SK-N-SH treated with all-trans-retinoic acid at 6 μM for 48 hours (cell line): Measurements from ENCODE around the gene CGREF1.
"Not testable (repeated sequence)": the region's sequence is repeated elsewhere in the genome, so short reads cannot be mapped to it uniquely, and the experiment has no call there.

Experiments
- ATAC-seq: fragments of 200-7000 bp; cut with Tn5 transposase; 3 replicates; pipeline ENCODE4 v1.9.1; 2020; ENCODE audit warnings: mild to moderate bottlenecking, moderate library complexity
- BACH2 ChIP-seq: fragments of 250-450 bp; sonication (Bioruptor Pico); IDR thresholded peaks from 2 replicates; pipeline ENCODE4 v1.9.0; 2021; ENCODE audit warnings: mild to moderate bottlenecking, borderline replicate concordance
- CSDC2 ChIP-seq: fragments of 250-450 bp; sonication (Bioruptor Pico); IDR thresholded peaks from 2 replicates; pipeline ENCODE4 v1.5.0; 2020; ENCODE audit warnings: mild to moderate bottlenecking, moderate library complexity
- CSRNP3 ChIP-seq: fragments of 250-450 bp; sonication (Bioruptor Pico); IDR thresholded peaks from 2 replicates; pipeline ENCODE4 v1.5.1; 2021; ENCODE audit warnings: mild to moderate bottlenecking, moderate library complexity
- GLIS3 ChIP-seq: fragments of 250-450 bp; sonication (Bioruptor Pico); IDR thresholded peaks from 2 replicates; pipeline ENCODE4 v1.5.0; 2020; ENCODE audit warnings: mild to moderate bottlenecking, moderate library complexity
- ISL1 ChIP-seq: fragments of 250-450 bp; sonication (Bioruptor Pico); IDR thresholded peaks from 2 replicates; pipeline ENCODE4 v2.1.2; 2022; ENCODE audit warnings: mild to moderate bottlenecking, moderate library complexity
- OSR1 ChIP-seq: fragments of 250-450 bp; sonication (Bioruptor Pico); IDR thresholded peaks from 2 replicates; pipeline ENCODE4 v1.8.0; 2022; ENCODE audit warnings: moderate library complexity, mild to moderate bottlenecking, inconsistent platforms
- RARB ChIP-seq: fragments of 250-450 bp; sonication (Bioruptor Pico); IDR thresholded peaks from 2 replicates; pipeline ENCODE4 v1.8.0; 2021; ENCODE audit warnings: mild to moderate bottlenecking, moderate library complexity
- SNAI2 ChIP-seq: fragments of 250-450 bp; sonication (Bioruptor Pico); IDR thresholded peaks from 2 replicates; pipeline ENCODE4 v1.5.0; 2020; ENCODE audit warnings: mild to moderate bottlenecking, moderate library complexity
- TCF4 ChIP-seq: fragments of 250-450 bp; sonication (Bioruptor Pico); IDR thresholded peaks from 2 replicates; pipeline ENCODE4 v1.8.0; 2021; ENCODE audit warnings: mild to moderate bottlenecking, moderate library complexity, borderline replicate concordance
- TOX ChIP-seq: fragments of 250-450 bp; sonication (Bioruptor Pico); IDR thresholded peaks from 2 replicates; pipeline ENCODE4 v1.8.0; 2021; ENCODE audit warnings: mild to moderate bottlenecking, moderate library complexity, borderline replicate concordance
- ZC3H10 ChIP-seq: fragments of 250-450 bp; sonication (Bioruptor Pico); IDR thresholded peaks from 2 replicates; pipeline ENCODE4 v1.5.1; 2021; ENCODE audit warnings: mild to moderate bottlenecking, moderate library complexity
- ZFP3 ChIP-seq: fragments of 250-450 bp; sonication (Bioruptor Pico); IDR thresholded peaks from 2 replicates; pipeline ENCODE4 v1.5.0; 2020; ENCODE audit warnings: mild to moderate bottlenecking, moderate library complexity
- ZFP30 ChIP-seq: fragments of 450-650 bp; formaldehyde crosslinking; IDR thresholded peaks from 2 replicates; pipeline ENCODE4 v1.5.0; 2022; ENCODE audit warnings: mild to moderate bottlenecking, moderate library complexity
- ZNF565 ChIP-seq: fragments of 450-650 bp; formaldehyde crosslinking; conservative IDR thresholded peaks from 2 replicates; pipeline ENCODE4 v1.5.0; 2020; ENCODE audit warnings: low read depth, mild to moderate bottlenecking, moderate library complexity
- ZNF70 ChIP-seq: fragments of 450-650 bp; formaldehyde crosslinking; IDR thresholded peaks from 2 replicates; pipeline ENCODE4 v1.5.0; 2020; ENCODE audit warnings: mild to moderate bottlenecking, moderate library complexity
- ZNF8 ChIP-seq: fragments of 450-650 bp; formaldehyde crosslinking; IDR thresholded peaks from 2 replicates; pipeline ENCODE4 v1.5.0; 2020; ENCODE audit warnings: mild to moderate bottlenecking, moderate library complexity
- TF ChIP-seq, protein P1 (sequence below): fragments of 250-450 bp; sonication (Bioruptor Pico); IDR thresholded peaks from 2 replicates; pipeline ENCODE4 v1.8.0; 2020; ENCODE audit warnings: mild to moderate bottlenecking, moderate library complexity, borderline replicate concordance
- TF ChIP-seq, protein P2 (sequence below): fragments of 250-450 bp; sonication (Bioruptor Pico); IDR thresholded peaks from 2 replicates; pipeline ENCODE4 v1.8.0; 2021; ENCODE audit warnings: low read depth, mild to moderate bottlenecking, moderate library complexity, borderline replicate concordance
- TF ChIP-seq, protein P3 (sequence below): fragments of 250-450 bp; sonication (Bioruptor Pico); IDR thresholded peaks from 2 replicates; pipeline ENCODE4 v1.5.0; 2020; ENCODE audit warnings: mild to moderate bottlenecking, moderate library complexity

The CGREF1 gene

GRCh38 chr2:27119330-27119670 is 372 bp upstream of the CGREF1 start:
- not testable (repeated sequence) for ATAC-seq

- no peak for TF ChIP-seq ZFP3 (CRISPR knock-in tag)
- TF ChIP-seq TCF4 (CRISPR knock-in tag), result no peak
- no peak for TF ChIP-seq CSRNP3 (CRISPR knock-in tag)
- TF ChIP-seq ZNF70 (CRISPR knock-in tag), result no peak
- TF ChIP-seq ISL1 (CRISPR knock-in tag), result no peak
- TF ChIP-seq TOX (CRISPR knock-in tag), result no peak
- peak; percentile 30 for ATAC-seq
These were observed 868 bp downstream of the CGREF1 start for GRCh38 chr2:27117995-27118524.

DNA sequence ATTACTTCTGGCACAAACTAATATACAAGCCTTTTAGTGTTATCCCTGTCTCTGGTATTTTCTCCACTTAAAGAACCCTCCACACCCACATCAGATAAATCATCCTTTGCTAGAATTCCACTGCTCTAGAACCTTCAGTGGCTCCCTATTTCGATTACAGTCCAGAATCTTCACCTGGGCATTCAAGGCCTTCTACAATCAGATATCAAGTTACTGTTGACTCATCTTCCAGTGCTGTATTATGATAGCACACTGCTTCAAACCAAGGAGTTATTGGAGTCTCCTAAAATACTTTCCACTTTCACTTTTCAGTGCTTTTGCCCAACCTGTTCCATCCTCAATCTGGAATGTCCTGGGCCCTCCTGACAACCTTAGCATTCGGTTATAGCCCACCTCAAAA is 3.4 kb downstream of the CGREF1 start:
- TF ChIP-seq, protein P1, sequence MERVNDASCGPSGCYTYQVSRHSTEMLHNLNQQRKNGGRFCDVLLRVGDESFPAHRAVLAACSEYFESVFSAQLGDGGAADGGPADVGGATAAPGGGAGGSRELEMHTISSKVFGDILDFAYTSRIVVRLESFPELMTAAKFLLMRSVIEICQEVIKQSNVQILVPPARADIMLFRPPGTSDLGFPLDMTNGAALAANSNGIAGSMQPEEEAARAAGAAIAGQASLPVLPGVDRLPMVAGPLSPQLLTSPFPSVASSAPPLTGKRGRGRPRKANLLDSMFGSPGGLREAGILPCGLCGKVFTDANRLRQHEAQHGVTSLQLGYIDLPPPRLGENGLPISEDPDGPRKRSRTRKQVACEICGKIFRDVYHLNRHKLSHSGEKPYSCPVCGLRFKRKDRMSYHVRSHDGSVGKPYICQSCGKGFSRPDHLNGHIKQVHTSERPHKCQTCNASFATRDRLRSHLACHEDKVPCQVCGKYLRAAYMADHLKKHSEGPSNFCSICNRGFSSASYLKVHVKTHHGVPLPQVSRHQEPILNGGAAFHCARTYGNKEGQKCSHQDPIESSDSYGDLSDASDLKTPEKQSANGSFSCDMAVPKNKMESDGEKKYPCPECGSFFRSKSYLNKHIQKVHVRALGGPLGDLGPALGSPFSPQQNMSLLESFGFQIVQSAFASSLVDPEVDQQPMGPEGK (CRISPR knock-in tag), result no peak
- TF ChIP-seq ZNF565 (CRISPR knock-in tag), result no peak
- no peak for TF ChIP-seq CSRNP3 (CRISPR knock-in tag)
- TF ChIP-seq, protein P2, sequence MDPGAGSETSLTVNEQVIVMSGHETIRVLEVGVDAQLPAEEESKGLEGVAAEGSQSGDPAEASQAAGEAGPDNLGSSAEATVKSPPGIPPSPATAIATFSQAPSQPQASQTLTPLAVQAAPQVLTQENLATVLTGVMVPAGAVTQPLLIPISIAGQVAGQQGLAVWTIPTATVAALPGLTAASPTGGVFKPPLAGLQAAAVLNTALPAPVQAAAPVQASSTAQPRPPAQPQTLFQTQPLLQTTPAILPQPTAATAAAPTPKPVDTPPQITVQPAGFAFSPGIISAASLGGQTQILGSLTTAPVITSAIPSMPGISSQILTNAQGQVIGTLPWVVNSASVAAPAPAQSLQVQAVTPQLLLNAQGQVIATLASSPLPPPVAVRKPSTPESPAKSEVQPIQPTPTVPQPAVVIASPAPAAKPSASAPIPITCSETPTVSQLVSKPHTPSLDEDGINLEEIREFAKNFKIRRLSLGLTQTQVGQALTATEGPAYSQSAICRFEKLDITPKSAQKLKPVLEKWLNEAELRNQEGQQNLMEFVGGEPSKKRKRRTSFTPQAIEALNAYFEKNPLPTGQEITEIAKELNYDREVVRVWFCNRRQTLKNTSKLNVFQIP, result no peak
- no peak for TF ChIP-seq ZFP30
- no peak for TF ChIP-seq GLIS3
- TF ChIP-seq ISL1 (CRISPR knock-in tag), result no peak
- no peak for TF ChIP-seq TOX (CRISPR knock-in tag)
- TF ChIP-seq CSDC2 (CRISPR knock-in tag), result no peak
- no peak for TF ChIP-seq SNAI2
- no peak for TF ChIP-seq RARB (CRISPR knock-in tag)
- TF ChIP-seq, all 23 proteins: peak for 0
- no peak for ATAC-seq

DNA sequence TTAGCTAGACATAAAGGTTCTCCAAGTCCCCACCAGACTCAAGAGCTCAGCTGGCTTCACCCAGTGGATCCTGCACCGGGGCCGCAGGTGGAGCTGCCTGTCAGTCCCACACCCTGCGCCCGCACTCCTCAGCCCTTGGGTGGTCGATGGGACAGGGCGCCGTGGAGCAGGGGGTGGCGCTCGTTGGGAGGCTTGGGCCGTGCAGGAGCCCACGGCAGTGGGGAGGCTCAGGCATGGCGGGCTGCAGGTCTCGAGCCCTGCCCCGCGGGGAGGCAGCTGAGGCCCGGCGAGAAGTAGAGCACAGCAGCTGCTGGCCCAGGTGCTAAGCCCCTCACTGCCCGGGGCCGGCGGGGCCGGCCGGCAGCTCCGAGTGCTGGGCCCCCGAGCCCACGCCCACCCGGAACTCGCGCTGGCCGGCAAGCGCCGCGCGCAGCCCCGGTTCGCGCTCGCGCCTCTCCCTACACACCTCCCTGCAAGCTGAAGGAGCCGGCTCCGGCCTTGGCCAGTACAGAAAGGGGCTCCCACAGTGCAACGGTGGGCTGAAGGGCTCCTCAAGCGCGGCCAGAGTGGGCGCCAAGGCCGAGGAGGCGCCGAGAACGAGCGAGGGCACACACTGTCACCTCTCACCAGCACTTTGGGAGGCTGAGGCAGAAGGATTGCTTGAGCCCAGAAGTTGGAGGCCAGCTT is 7.4 kb downstream of the CGREF1 start:
- ATAC-seq, result not testable (repeated sequence)

DNA sequence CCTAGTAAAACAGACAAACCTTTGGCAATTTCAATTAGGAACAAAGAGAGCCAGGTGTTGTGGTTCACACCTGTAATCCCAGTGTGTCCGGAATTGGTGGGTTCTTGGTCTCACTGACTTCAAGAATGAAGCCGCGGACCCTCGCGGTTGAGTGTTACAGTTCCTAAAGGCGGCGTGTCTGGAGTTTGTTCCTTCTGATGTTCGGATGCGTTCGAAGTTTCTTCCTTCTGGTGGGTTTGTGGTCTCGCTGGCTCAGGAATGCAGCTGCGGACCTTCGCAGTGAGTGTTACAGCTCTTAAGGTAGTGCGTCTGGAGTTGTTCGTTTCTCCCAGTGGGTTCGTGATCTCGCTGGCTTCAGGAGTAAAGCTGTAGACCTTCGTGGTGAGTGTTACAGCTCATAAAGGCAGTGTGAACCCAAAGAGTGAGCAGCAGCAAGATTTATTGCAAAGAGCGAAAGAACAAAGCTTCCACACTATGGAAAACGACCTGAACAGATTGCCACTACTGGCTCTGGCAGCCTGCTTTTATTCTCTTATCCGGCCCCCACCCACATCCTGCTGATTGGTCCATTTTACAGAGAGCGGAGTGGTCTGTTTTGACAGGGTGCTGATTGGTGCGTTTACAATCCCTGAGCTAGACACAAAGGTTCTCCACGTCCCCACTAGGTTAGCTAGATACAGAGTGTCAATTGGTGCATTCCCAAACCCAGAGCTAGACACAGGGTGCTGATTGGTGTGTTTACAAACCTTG is 8.2 kb downstream of the CGREF1 start:
- not testable (repeated sequence) for ATAC-seq

GRCh38 chr2:27109083-27109482 is 9.8 kb downstream of the CGREF1 start:
- ATAC-seq, result no peak
- no peak for TF ChIP-seq ZNF565 (CRISPR knock-in tag)
- TF ChIP-seq TCF4 (CRISPR knock-in tag), result no peak
- TF ChIP-seq CSDC2 (CRISPR knock-in tag), result no peak
- no peak for TF ChIP-seq TOX (CRISPR knock-in tag)
- TF ChIP-seq ZC3H10, result no peak
- no peak for TF ChIP-seq CSRNP3 (CRISPR knock-in tag)
- no peak for TF ChIP-seq ISL1 (CRISPR knock-in tag)
- TF ChIP-seq ZNF8 (CRISPR knock-in tag), result no peak
- TF ChIP-seq BACH2, result no peak
- TF ChIP-seq, protein P3, sequence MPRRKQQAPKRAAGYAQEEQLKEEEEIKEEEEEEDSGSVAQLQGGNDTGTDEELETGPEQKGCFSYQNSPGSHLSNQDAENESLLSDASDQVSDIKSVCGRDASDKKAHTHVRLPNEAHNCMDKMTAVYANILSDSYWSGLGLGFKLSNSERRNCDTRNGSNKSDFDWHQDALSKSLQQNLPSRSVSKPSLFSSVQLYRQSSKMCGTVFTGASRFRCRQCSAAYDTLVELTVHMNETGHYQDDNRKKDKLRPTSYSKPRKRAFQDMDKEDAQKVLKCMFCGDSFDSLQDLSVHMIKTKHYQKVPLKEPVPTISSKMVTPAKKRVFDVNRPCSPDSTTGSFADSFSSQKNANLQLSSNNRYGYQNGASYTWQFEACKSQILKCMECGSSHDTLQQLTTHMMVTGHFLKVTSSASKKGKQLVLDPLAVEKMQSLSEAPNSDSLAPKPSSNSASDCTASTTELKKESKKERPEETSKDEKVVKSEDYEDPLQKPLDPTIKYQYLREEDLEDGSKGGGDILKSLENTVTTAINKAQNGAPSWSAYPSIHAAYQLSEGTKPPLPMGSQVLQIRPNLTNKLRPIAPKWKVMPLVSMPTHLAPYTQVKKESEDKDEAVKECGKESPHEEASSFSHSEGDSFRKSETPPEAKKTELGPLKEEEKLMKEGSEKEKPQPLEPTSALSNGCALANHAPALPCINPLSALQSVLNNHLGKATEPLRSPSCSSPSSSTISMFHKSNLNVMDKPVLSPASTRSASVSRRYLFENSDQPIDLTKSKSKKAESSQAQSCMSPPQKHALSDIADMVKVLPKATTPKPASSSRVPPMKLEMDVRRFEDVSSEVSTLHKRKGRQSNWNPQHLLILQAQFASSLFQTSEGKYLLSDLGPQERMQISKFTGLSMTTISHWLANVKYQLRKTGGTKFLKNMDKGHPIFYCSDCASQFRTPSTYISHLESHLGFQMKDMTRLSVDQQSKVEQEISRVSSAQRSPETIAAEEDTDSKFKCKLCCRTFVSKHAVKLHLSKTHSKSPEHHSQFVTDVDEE, result no peak
- no peak for TF ChIP-seq OSR1 (CRISPR knock-in tag)
- no peak for TF ChIP-seq ZFP30
